SK-N-SH (cell line): ENCODE measurements around the gene ANTKMT. TPM values are rescaled to one million over a fixed set of nuclear protein-coding genes. Genes with fewer than 3 reads are reported as not detected.

Source experiments
- CTCF ChIA-PET: fragments of 300-600, 350-600 bp; formaldehyde crosslinking; extraction: SDS; loops from one replicate; lab custom pipeline; 2021; lab: Yijun Ruan, JAX
- POLR2A ChIA-PET: fragments of 350-600 bp; sonication (Branson Sonifier 250); formaldehyde crosslinking; extraction: SDS; loops from one replicate; lab custom pipeline; 2020; ENCODE audit warnings: antibody characterized with exemption, inconsistent platforms; lab: Yijun Ruan, JAX
- DNase-seq: peaks from one replicate; pipeline ENCODE4 v3.0.0; 2012
- H2AFZ ChIP-seq: fragments of 200-600 bp; sonication (generic); 2 replicates; pipeline ENCODE4 v1.8.1; 2016; ENCODE audit warnings: antibody characterized with exemption, mild to moderate bottlenecking, low read depth
- H3F3A ChIP-seq: fragments of 200-600 bp; sonication (generic); replicated peaks from 2 replicates; pipeline ENCODE3; 2016; ENCODE audit warnings: antibody characterized with exemption, mild to moderate bottlenecking; ENCODE audit not compliant: insufficient read depth
- H3K27ac ChIP-seq, 2 experiments: fragments of 200-500 bp in 1 of 2; fragments of 200-600 bp in 1 of 2; sonication (Bioruptor generic) in 1 of 2; sonication (generic), shearing (Covaris generic) in 1 of 2; 2 replicates each; pipeline versions ENCODE4 v1.5.1 to v1.6.1; 2014 to 2016; ENCODE audit warnings: low read depth in 2 of 2, inconsistent platforms in 1 of 2, low read length in 1 of 2, mild to moderate bottlenecking in 1 of 2, mixed read lengths in 1 of 2
- H3K27me3 ChIP-seq: fragments of 200-600 bp; sonication (generic), shearing (Covaris generic); 2 replicates; pipeline ENCODE4 v1.6.1; 2016; ENCODE audit warnings: mixed run types; ENCODE audit not compliant: insufficient read depth
- H3K36me3 ChIP-seq, 2 experiments: fragments of 200-500 bp in 1 of 2; fragments of 200-600 bp in 1 of 2; sonication (Bioruptor generic) in 1 of 2; sonication (generic) in 1 of 2; replicated peaks in 1 of 2; 2 replicates each; pipeline versions ENCODE3 to v1.5.1; 2014 to 2016; ENCODE audit warnings: low read length in 1 of 2, mild to moderate bottlenecking in 1 of 2; ENCODE audit not compliant: insufficient read depth in 2 of 2, control insufficient read depth in 1 of 2
- H3K4me1 ChIP-seq, 2 experiments: fragments of 200-500 bp in 1 of 2; fragments of 200-600 bp in 1 of 2; sonication (Bioruptor generic) in 1 of 2; sonication (generic), shearing (Covaris generic) in 1 of 2; 2 replicates each; pipeline versions ENCODE4 v1.5.1 to v1.6.1; 2014 to 2016; ENCODE audit warnings: low read depth in 1 of 2, low read length in 1 of 2, mixed run types in 1 of 2; ENCODE audit not compliant: insufficient read depth in 2 of 2, control insufficient read depth in 1 of 2
- H3K4me2 ChIP-seq: fragments of 200-600 bp; sonication (generic), shearing (Covaris generic); 2 replicates; pipeline ENCODE4 v1.6.1; 2017; ENCODE audit warnings: mixed run types
- H3K4me3 ChIP-seq, 2 experiments: fragments of 200-500 bp in 1 of 2; fragments of 200-600 bp in 1 of 2; sonication (Bioruptor generic) in 1 of 2; sonication (generic), shearing (Covaris generic) in 1 of 2; 2 replicates each; pipeline versions ENCODE4 v1.5.1 to v1.8.1; 2014 to 2016; ENCODE audit warnings: low read depth in 2 of 2, inconsistent platforms in 1 of 2, low read length in 1 of 2, mild to moderate bottlenecking in 1 of 2, mixed read lengths in 1 of 2, moderate library complexity in 1 of 2
- H3K79me2 ChIP-seq: fragments of 200-600 bp; sonication (generic); 2 replicates; pipeline ENCODE4 v1.8.1; 2017; ENCODE audit warnings: mild to moderate bottlenecking; ENCODE audit not compliant: insufficient read depth
- H3K9ac ChIP-seq: fragments of 200-600 bp; sonication (generic); 2 replicates; pipeline ENCODE4 v1.6.1; 2017; ENCODE audit warnings: mixed run types
- H3K9me2 ChIP-seq: fragments of 200-600 bp; sonication (generic); 2 replicates; pipeline ENCODE4 v1.6.1; 2017; ENCODE audit warnings: mixed run types
- H3K9me3 ChIP-seq: fragments of 200-600 bp; sonication (generic); 2 replicates; pipeline ENCODE4 v1.6.1; 2017; ENCODE audit warnings: mixed run types, mild to moderate bottlenecking, moderate library complexity
- H4K20me1 ChIP-seq: fragments of 200-600 bp; sonication (generic); 2 replicates; pipeline ENCODE4 v1.6.1; 2017; ENCODE audit warnings: mild to moderate bottlenecking, mixed run types; ENCODE audit not compliant: insufficient read depth
- CTCF ChIP-seq: fragments of 200-600 bp; sonication (generic); IDR thresholded peaks from 2 replicates; pipeline ENCODE4 v1.6.1; 2017; ENCODE audit warnings: antibody characterized with exemption, mild to moderate bottlenecking, moderate library complexity
- ELF1 ChIP-seq: IDR thresholded peaks from 2 replicates; pipeline ENCODE4 v1.4.0; 2012
- FOSL2 ChIP-seq: IDR thresholded peaks from 2 replicates; pipeline ENCODE4 v1.4.0; 2012; ENCODE audit warnings: low read depth, mild to moderate bottlenecking, moderate library complexity, borderline replicate concordance
- GABPA ChIP-seq: IDR thresholded peaks from 2 replicates; pipeline ENCODE4 v1.4.0; 2012; ENCODE audit warnings: low read depth, mild to moderate bottlenecking
- IRF3 ChIP-seq: fragments of 150-350 bp; IDR thresholded peaks from 2 replicates; pipeline ENCODE4 v1.6.1; 2016; ENCODE audit warnings: mild to moderate bottlenecking, low read depth, low read length
- JUND ChIP-seq: IDR thresholded peaks from 2 replicates; pipeline ENCODE4 v1.4.0; 2012
- NFIC ChIP-seq: IDR thresholded peaks from 2 replicates; pipeline ENCODE4 v1.4.0; 2012; ENCODE audit warnings: borderline replicate concordance
- PBX3 ChIP-seq: IDR thresholded peaks from 2 replicates; pipeline ENCODE4; 2012
- RCOR1 ChIP-seq: fragments of 150-350 bp; IDR thresholded peaks from 2 replicates; pipeline ENCODE4 v1.6.1; 2017; ENCODE audit warnings: antibody characterized with exemption, low read length
- SIN3A ChIP-seq: IDR thresholded peaks from 2 replicates; pipeline ENCODE4 v1.6.1; 2012; ENCODE audit warnings: low read depth, mild to moderate bottlenecking, low read length, moderate library complexity, borderline replicate concordance
- TAF1 ChIP-seq: IDR thresholded peaks from 2 replicates; pipeline ENCODE4 v1.6.1; 2012; ENCODE audit warnings: low read depth, mild to moderate bottlenecking, low read length, moderate library complexity, borderline replicate concordance
- TCF12 ChIP-seq: IDR thresholded peaks from 2 replicates; pipeline ENCODE4 v1.4.0; 2012
- TEAD4 ChIP-seq: IDR thresholded peaks from 2 replicates; pipeline ENCODE4 v1.4.0; 2012; ENCODE audit warnings: mild to moderate bottlenecking, borderline replicate concordance; ENCODE audit not compliant: insufficient read depth
- USF1 ChIP-seq: IDR thresholded peaks from 2 replicates; pipeline ENCODE4 v1.4.0; 2012; ENCODE audit warnings: low read depth, borderline replicate concordance
- USF2 ChIP-seq: fragments of 150-350 bp; IDR thresholded peaks from 2 replicates; pipeline ENCODE4 v1.6.1; 2017; ENCODE audit warnings: antibody characterized with exemption, low read length, low read depth, borderline replicate concordance
- ZBTB33 ChIP-seq: IDR thresholded peaks from 2 replicates; pipeline ENCODE4 v1.4.0; 2012; ENCODE audit warnings: low read depth, borderline replicate concordance
- WGBS: methylation state at CpG from one replicate; pipeline ENCODE4 v1.1.6; 2017; ENCODE audit warnings: low lambda C conversion rate; 5-methylcytosine and 5-hydroxymethylcytosine counted together
- polyA plus RNA-seq, 3 experiments: library from polyadenylated mRNA; depleted of rRNA; stranded (reverse); fragments of >200 nt; gene quantifications; 2 replicates each; pipeline ENCODE4 v1.2.3, GENCODE V29; 2012

Gene ANTKMT
- polyA plus RNA-seq, 1 of the 3 experiments (the other 2 are of a cell fraction) = 57.4 TPM

GRCh38 chr16:759110-759910, 38.4 kb downstream of the ANTKMT start:
- H3K27me3 ChIP-seq = no peaks in the 10 kb centered on the region
- H3K4me3 ChIP-seq = no peak overlapping the region
- no peak for DNase-seq
- ChIA-PET POLR2A (no interaction called here), CTCF (interaction anchor here (0.9 to 1.7 kb wide), 6 partner anchors 8 to 296 kb away, joined by 3 to 5 read pairs (median 3); no protein-coding TSS in a partner anchor)
- H3K27ac ChIP-seq = no peak overlapping the region
- no peaks in the 10 kb centered on the region for H3K4me1 ChIP-seq
- no peak overlapping the region for H3K4me2 ChIP-seq
- H3K9ac ChIP-seq = no peak overlapping the region
- H3K36me3 ChIP-seq = no peaks in the 10 kb centered on the region
- H3F3A ChIP-seq = no peaks in the 10 kb centered on the region
- H3K9me3 ChIP-seq = peaks cover 3% of the 10 kb centered on the region; the same call in 1 of the 2 replicates
- H3K79me2 ChIP-seq = no peaks in the 10 kb centered on the region
- 93% methylated on average over 23 of the region's 34 CpGs for WGBS
- no peaks in the 10 kb centered on the region for H4K20me1 ChIP-seq
- H3K9me2 ChIP-seq = no peaks in the 10 kb centered on the region
- TF ChIP-seq CTCF (no peak), TEAD4 (no peak), FOSL2 (no peak), ZBTB33 (no peak)
- H2AFZ ChIP-seq = no peak overlapping the region

- H3K4me2 ChIP-seq = no peak overlapping the region
- H3K4me3 ChIP-seq = no peak overlapping the region
- no peaks in the 10 kb centered on the region for H3K36me3 ChIP-seq
- H3F3A ChIP-seq = no peaks in the 10 kb centered on the region
- no peak overlapping the region for H3K27ac ChIP-seq
- no peak overlapping the region for H2AFZ ChIP-seq
- H4K20me1 ChIP-seq = no peaks in the 10 kb centered on the region
- peaks cover 3% of the 10 kb centered on the region; the same call in 1 of the 2 replicates for H3K9me3 ChIP-seq
- DNase-seq = no peak
- no peaks in the 10 kb centered on the region for H3K27me3 ChIP-seq
- no CpG with 5 or more reads among the region's 15 CpGs for WGBS
- H3K9ac ChIP-seq = no peak overlapping the region
- no peaks in the 10 kb centered on the region for H3K4me1 ChIP-seq
- CTCF ChIA-PET = interaction anchor here (0.9 to 1.7 kb wide), 7 partner anchors 9 to 295 kb away, joined by 3 to 5 read pairs (median 3); no protein-coding TSS in a partner anchor
- POLR2A ChIA-PET = no interaction called here
- no peaks in the 10 kb centered on the region for H3K79me2 ChIP-seq
- H3K9me2 ChIP-seq = no peaks in the 10 kb centered on the region
- no peak for TF ChIP-seq NFIC
- no peak for TF ChIP-seq PBX3
- TF ChIP-seq FOSL2 = no peak
- TF ChIP-seq GABPA = no peak
- TF ChIP-seq ELF1 = no peak
- no peak for TF ChIP-seq CTCF
- TF ChIP-seq USF1 = no peak
- TF ChIP-seq TCF12 = no peak
- TF ChIP-seq JUND = no peak
- TF ChIP-seq TAF1 = no peak
- TF ChIP-seq IRF3 = no peak
- no peak for TF ChIP-seq USF2
- no peak for TF ChIP-seq RCOR1
- no peak for TF ChIP-seq SIN3A
Observed at GRCh38 chr16:760065-760464, 39.1 kb downstream of the ANTKMT start.
